Effector CD4-positive, alpha-beta T cell (primary cell): ENCODE data around the gene TBX10.
"Not testable (repeated sequence)": the region's sequence is repeated elsewhere in the genome, so short reads cannot be mapped to it uniquely, and the experiment has no call there.

Experiments used
- DNase-seq: peaks from one replicate; pipeline ENCODE4 v3.0.0-alpha.2; 2020

TBX10 gene

GRCh38 chr11:67644472-67645418, 5.2 kb upstream of the TBX10 start:
- DNase-seq: no peak

- DNase-seq: no peak
Observed at GRCh38 chr11:67644042-67644441, 4.5 kb upstream of the TBX10 start.

GRCh38 chr11:67642173-67643120, 2.9 kb upstream of the TBX10 start:
- no peak for DNase-seq

DNA sequence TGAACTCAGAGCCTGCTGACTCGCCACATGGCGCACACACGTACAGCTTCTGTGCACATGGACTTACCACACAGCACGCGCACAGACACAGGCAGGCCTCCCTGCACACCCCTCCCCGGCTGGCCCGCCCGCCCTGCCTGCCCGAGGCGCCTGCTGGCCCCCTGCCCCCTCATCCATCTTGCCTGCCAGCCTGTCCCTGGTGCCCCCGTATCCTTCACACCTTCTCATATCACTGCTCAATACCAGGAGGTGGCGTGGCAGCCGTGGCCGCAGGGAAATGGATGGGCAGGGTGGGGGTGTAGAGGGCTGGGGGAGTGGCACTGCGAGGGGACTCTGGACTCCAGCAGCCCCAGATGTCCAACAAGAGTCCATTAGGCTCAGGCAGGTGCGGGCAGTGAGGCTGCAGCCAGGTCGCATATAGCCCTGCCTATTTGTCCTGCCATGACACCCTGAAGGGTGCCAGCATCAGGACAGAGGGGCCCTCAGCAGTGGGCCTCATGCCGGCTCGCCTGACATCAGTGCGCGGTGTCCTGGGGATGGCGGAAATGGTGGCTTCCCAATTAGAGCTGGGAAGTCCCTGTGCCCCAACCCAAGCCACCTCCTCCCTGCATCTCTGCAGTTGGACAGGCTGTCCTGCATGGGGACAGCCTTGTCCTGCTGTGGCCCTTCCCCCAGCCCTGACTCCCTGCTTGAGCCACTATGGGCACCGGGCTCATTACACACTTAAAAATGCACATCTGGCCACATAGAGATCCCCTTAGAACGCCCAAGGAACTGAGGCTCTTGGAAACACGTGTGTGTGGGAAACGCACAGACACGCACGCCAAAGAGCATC, 2.0 kb upstream of the TBX10 start:
- no peak for DNase-seq

GRCh38 chr11:67640758-67641337, 1.3 kb upstream of the TBX10 start:
- no peak for DNase-seq

GRCh38 chr11:67640021-67640757, 626 bp upstream of the TBX10 start:
- DNase-seq: peak; percentile 38

- DNase-seq: no peak
Observed at GRCh38 chr11:67638535-67639437, 777 bp downstream of the TBX10 start.

DNA sequence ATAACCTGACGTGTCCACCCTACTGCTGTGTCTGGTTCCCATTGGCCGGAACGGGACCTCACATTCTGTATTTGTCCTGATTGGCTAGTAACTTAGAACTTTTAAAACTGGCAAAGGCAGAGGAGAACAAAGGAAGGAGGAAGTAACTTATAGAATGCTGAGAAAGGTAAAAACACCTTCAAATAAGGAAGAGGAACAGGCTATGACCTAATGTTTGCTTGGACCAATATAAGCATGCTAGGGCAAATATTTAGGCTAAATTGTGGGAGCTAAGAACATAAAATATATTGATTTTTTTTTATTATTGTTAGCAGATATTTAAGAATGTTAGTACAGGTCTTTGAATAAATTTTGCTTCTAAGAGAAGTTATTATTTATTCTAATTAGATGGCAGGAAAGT, 2.1 kb downstream of the TBX10 start:
- DNase-seq: not testable (repeated sequence)

- DNase-seq: no peak
Observed at GRCh38 chr11:67636962-67637361, 2.6 kb downstream of the TBX10 start.

GRCh38 chr11:67635231-67635521, 4.4 kb downstream of the TBX10 start:
- DNase-seq: no peak

- no peak for DNase-seq
Observed at GRCh38 chr11:67634366-67635230, 5.0 kb downstream of the TBX10 start.

- no peak for DNase-seq
Observed at GRCh38 chr11:67633758-67634365, 5.7 kb downstream of the TBX10 start.

GRCh38 chr11:67632982-67633755, 6.4 kb downstream of the TBX10 start:
- DNase-seq: no peak

GRCh38 chr11:67632175-67632981, 7.2 kb downstream of the TBX10 start:
- no peak for DNase-seq

GRCh38 chr11:67631853-67632174, 7.7 kb downstream of the TBX10 start:
- DNase-seq: no peak

- no peak for DNase-seq
Observed at GRCh38 chr11:67631411-67631810, 8.2 kb downstream of the TBX10 start.

- no peak for DNase-seq
Observed at GRCh38 chr11:67630943-67631331, 8.6 kb downstream of the TBX10 start.
